ENCODE measurements around the gene SEC31B. TPM values are rescaled to one million over a fixed set of nuclear protein-coding genes. Genes with fewer than 3 reads are reported as not detected.

Gene SEC31B
- total and polyA plus RNA-seq, 9 of the 15 experiments (the other 6 are each of a cell fraction or from before 2014, with no cell fraction given): 0.91 to 7.0 (median 2.4) TPM

- Histone ChIP-seq H3K36me3 (ENCODE audit: control insufficient read depth, insufficient read depth, low read length) (peaks cover 30% of the 10 kb centered on the region; the same call in 2 of the 3 replicates), H3K4me2 (ENCODE audit: insufficient read depth, low read length) (no peak overlapping the region), H4K20me1 (replicated peaks; ENCODE audit: control insufficient read depth, insufficient read depth, low read length) (no peaks in the 10 kb centered on the region), H3K27me3 (ENCODE audit: control insufficient read depth in 2 of 2, insufficient read depth in 2 of 2, low read length in 2 of 2) (no peaks in the 10 kb centered on the region), H3K4me1 (replicated peaks in 1 of 2; ENCODE audit: control insufficient read depth in 2 of 2, insufficient read depth in 2 of 2, low read length in 2 of 2) (no peaks in the 10 kb centered on the region), H3K27ac (ENCODE audit: extremely low read depth, low read depth, low read length) (no peak overlapping the region), H3K9me1 (ENCODE audit: control insufficient read depth, insufficient read depth, low read length) (no peaks in the 10 kb centered on the region), H3K79me2 (ENCODE audit: control insufficient read depth, insufficient read depth, low read length) (no peaks in the 10 kb centered on the region), H3K4me3 (no peak overlapping the region), H3K9ac (ENCODE audit: insufficient read depth in 1 of 2, low read depth in 2 of 2, low read length in 2 of 2) (no peak overlapping the region), H2AFZ (ENCODE audit: low read depth, low read length) (no peak overlapping the region), H3K9me3 (replicated peaks; ENCODE audit: control insufficient read depth, insufficient read depth, low read depth, low read length) (no peaks in the 10 kb centered on the region)
- intact Hi-C loops (cut with micrococcal nuclease) (no loop called here), in situ Hi-C loops (cut with MboI) (loop anchor here (10.0 to 25.0 kb wide), 2 partner anchors 311 to 464 kb away; no protein-coding TSS in a partner anchor)
- FAIRE-seq (no peak), DNase-seq (ENCODE audit: extremely low read depth in 1 of 4, low spot score in 3 of 4) (no peak), ATAC-seq (no peak)
- 70% methylated on average over 4 of the region's 4 CpGs for WGBS (ENCODE audit: insufficient coverage, low coverage, missing lambda C conversion rate)
- BruUV-seq (replicated peaks): no TSS peak
- ChIA-PET POLR2A (interaction anchor here (0.8 to 1.8 kb wide), 4 partner anchors 11 to 172 kb away, joined by 3 to 6 read pairs (median 3); no protein-coding TSS in a partner anchor), CTCF (ENCODE audit: low intra/inter-chr PET ratio) (no interaction called here)
- no peak for TF ChIP-seq ZNF77 (CRISPR knock-in tag; IDR thresholded peaks at IDR 0.05)
- no peak for TF ChIP-seq ZNF324 (CRISPR knock-in tag; IDR thresholded peaks at IDR 0.05)
- TF ChIP-seq ZNF512 (tag; IDR thresholded peaks at IDR 0.05): no peak
- TF ChIP-seq CHD7 (IDR thresholded peaks at IDR 0.05; ENCODE audit: low read depth, low read length): no peak
- no peak for TF ChIP-seq STAG1 (CRISPR knock-in tag; IDR thresholded peaks at IDR 0.05; ENCODE audit: borderline replicate concordance)
- TF ChIP-seq PHF8 (IDR thresholded peaks at IDR 0.05; ENCODE audit: borderline replicate concordance, low read length): no peak
- TF ChIP-seq ZNF655 (CRISPR knock-in tag; IDR thresholded peaks at IDR 0.05): no peak
- TF ChIP-seq SMAD1 (IDR thresholded peaks at IDR 0.05; ENCODE audit: low read depth, low read length, partially characterized antibody): no peak
- TF ChIP-seq SMC3 (conservative IDR thresholded peaks at IDR 0.05; ENCODE audit: insufficient read depth, low read depth, low read length): no peak
Measured at GRCh38 chr10:100551196-100551595, 31.5 kb upstream of the SEC31B start.
